T-cell (primary cell): ENCODE results near the gene MICAL3. TPM values are rescaled to one million over a fixed set of nuclear protein-coding genes. Genes with fewer than 3 reads are reported as not detected.
A peak's percentile ranks its signal among the peaks of the same experiment; 100 is the strongest.

Experiments
- ATAC-seq, 4 experiments: fragments of 200-7000 bp in 3 of 4; fragments of 150-1000 bp in 1 of 4; cut with Tn5 transposase; replicated peaks in 1 of 4; 1 replicate in 3 of 4; 2 replicates in 1 of 4; pipeline ENCODE4 v1.10.0; 2021; ENCODE audit warnings: moderate library complexity in 3 of 4, mild to moderate bottlenecking in 2 of 4, moderate number of reproducible peaks in 1 of 4
- CTCF ChIA-PET, 2 donors: fragments of 300-600 bp; sonication (Branson Sonifier 250); formaldehyde crosslinking; loops; one replicate each; lab custom pipeline; 2022; ENCODE audit warnings: antibody characterized with exemption in 2 of 2; lab: Charles Lee
- POLR2A ChIA-PET, 2 donors: fragments of 300-600 bp; sonication (Branson Sonifier 250); formaldehyde crosslinking; loops; one replicate each; lab custom pipeline; 2022; ENCODE audit warnings: antibody characterized with exemption in 2 of 2; lab: Charles Lee
- DNase-seq, 35 experiments: peaks; one replicate each; pipeline versions ENCODE4 v3.0.0 to v3.0.0-alpha.2; 2013 to 2023
- H3K27ac ChIP-seq: one replicate; pipeline ENCODE4 v1.5.1; 2013; ENCODE audit warnings: low read length
- H3K27me3 ChIP-seq, 2 experiments: replicated peaks in 1 of 2; 1 replicate in 1 of 2; 2 replicates in 1 of 2; pipeline versions ENCODE4 v1.6.1 to v1.7.0; 2013; ENCODE audit warnings: low read length in 1 of 2, mixed read lengths in 1 of 2; ENCODE audit not compliant: control insufficient read depth in 2 of 2, insufficient read depth in 2 of 2; ENCODE audit errors: extremely low read depth in 1 of 2
- H3K36me3 ChIP-seq, 2 donors: 1 replicate in 1 of 2; 2 replicates in 1 of 2; pipeline versions ENCODE4 v1.6.1 to v1.7.0; 2013; ENCODE audit warnings: low read length in 1 of 2; ENCODE audit not compliant: control insufficient read depth in 2 of 2, insufficient read depth in 1 of 2; ENCODE audit errors: extremely low read depth in 1 of 2
- H3K4me1 ChIP-seq, 2 experiments: 1 replicate in 1 of 2; 2 replicates in 1 of 2; pipeline versions ENCODE4 v1.6.1 to v1.7.0; 2013; ENCODE audit warnings: low read length in 2 of 2, mixed read lengths in 1 of 2; ENCODE audit not compliant: insufficient read depth in 2 of 2, control insufficient read depth in 1 of 2; ENCODE audit errors: extremely low read depth in 1 of 2
- H3K4me3 ChIP-seq, 2 donors: 1 replicate in 1 of 2; 2 replicates in 1 of 2; pipeline versions ENCODE4 v1.5.1 to v1.7.0; 2013; ENCODE audit warnings: mild to moderate bottlenecking in 2 of 2, low read length in 1 of 2, moderate library complexity in 1 of 2; ENCODE audit not compliant: control insufficient read depth in 1 of 2; ENCODE audit errors: extremely low read depth in 1 of 2
- H3K9me3 ChIP-seq: 2 replicates; pipeline ENCODE4 v1.7.0; 2013
- H3K27ac Mint-ChIP-seq, 2 donors: one replicate each; pipeline ENCODE4 v1.8.0; 2020 to 2021; ENCODE audit warnings: mild to moderate bottlenecking in 2 of 2, mixed read lengths in 2 of 2
- H3K27me3 Mint-ChIP-seq, 2 donors: one replicate each; pipeline ENCODE4 v1.8.0; 2021 to 2022; ENCODE audit warnings: mixed read lengths in 2 of 2
- H3K36me3 Mint-ChIP-seq: one replicate; pipeline ENCODE4 v1.8.0; 2021; ENCODE audit warnings: mixed read lengths
- H3K4me1 Mint-ChIP-seq, 3 donors: one replicate each; pipeline ENCODE4 v1.8.0; 2020 to 2022; ENCODE audit warnings: mixed read lengths in 3 of 3, mild to moderate bottlenecking in 1 of 3
- H3K4me3 Mint-ChIP-seq, 3 donors: one replicate each; pipeline ENCODE4 v1.8.0; 2020 to 2022; ENCODE audit warnings: mild to moderate bottlenecking in 3 of 3, mixed read lengths in 3 of 3, moderate library complexity in 3 of 3
- H3K9me3 Mint-ChIP-seq, 3 donors: one replicate each; pipeline ENCODE4 v1.8.0; 2020 to 2022; ENCODE audit warnings: mixed read lengths in 3 of 3
- WGBS: methylation state at CpG from one replicate; pipeline ENCODE4 v1.1.5; 2013; ENCODE audit warnings: missing lambda C conversion rate; ENCODE audit not compliant: insufficient coverage; 5-methylcytosine and 5-hydroxymethylcytosine counted together
- total RNA-seq, 35 experiments: library from RNA in 6 of 35; stranded (reverse) in 6 of 35; fragments of 120-200 nt in 1 of 35; gene quantifications; one replicate each; pipeline versions ENCODE4 v1.2.1 to v1.2.4 and lab custom pipeline; 2013 to 2026

Gene MICAL3
- total RNA-seq, 5 donors from 2014 or later (not counting 1 experiment from before 2014, with no cell fraction given) = 19.1 to 37.5 (median 22.3) TPM

DNA sequence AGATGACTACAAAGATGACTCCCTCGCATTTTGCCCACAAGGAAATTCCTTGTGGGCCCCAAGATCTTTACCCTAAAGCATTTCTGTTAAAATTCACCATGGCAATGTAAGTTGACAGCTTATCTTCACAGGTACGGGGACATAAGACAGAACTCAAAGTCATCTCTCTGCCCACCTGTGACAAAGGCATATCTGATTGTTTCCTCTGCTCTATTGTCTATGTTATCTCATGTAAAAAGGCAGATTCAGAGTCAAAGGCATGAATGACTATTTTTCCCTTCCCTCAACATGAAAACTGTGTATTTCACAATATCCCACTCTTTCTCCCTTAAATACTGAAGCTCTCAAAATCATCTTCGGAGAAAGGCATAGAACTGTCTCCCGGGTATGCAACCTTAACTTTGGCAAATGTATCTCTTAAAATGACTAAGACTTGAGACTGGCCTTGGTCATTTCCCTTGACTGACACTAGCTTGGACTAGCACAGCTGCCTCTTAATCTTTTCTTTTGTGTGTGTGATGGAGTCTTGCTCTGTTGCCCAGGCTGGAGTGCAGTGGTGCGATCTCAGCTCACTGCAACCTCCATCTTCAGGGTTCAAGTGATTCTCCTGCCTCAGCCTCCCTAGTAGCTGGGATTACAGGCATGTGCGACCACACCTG is 103.2 kb downstream of the MICAL3 start:
- Histone ChIP-seq H3K4me1 (peaks cover 0 to 8% of the 10 kb centered on the region in 2 experiments), H3K27me3 (no peaks in the 10 kb centered on the region), H3K9me3 (no peaks in the 10 kb centered on the region), H3K27ac (no peak overlapping the region), H3K36me3 (no peaks in the 10 kb centered on the region), H3K4me3 (no peak overlapping the region)
- 100% methylated on average over 1 of the region's 6 CpGs for WGBS
- ChIA-PET POLR2A (no interaction called here), CTCF (no interaction called here)
- H3K9me3 Mint-ChIP-seq = no peaks in the 10 kb centered on the region
- H3K27me3 Mint-ChIP-seq = no peaks in the 10 kb centered on the region
- no peak overlapping the region for H3K27ac Mint-ChIP-seq
- H3K4me3 Mint-ChIP-seq = no peak overlapping the region
- no peaks in the 10 kb centered on the region for H3K36me3 Mint-ChIP-seq
- DNase-seq (no peak), ATAC-seq (no peak)
- H3K4me1 Mint-ChIP-seq = peaks cover 9 to 35% (median 20%) of the 10 kb centered on the region in 3 donors

GRCh38 chr22:17920145-17920605 is 104.2 kb downstream of the MICAL3 start:
- Histone ChIP-seq H3K27me3 (no peaks in the 10 kb centered on the region), H3K27ac (no peak overlapping the region), H3K9me3 (no peaks in the 10 kb centered on the region), H3K4me1 (peaks cover 0 to 8% of the 10 kb centered on the region in 2 experiments), H3K4me3 (no peak overlapping the region), H3K36me3 (no peaks in the 10 kb centered on the region)
- ChIA-PET CTCF (interaction anchor here in 1 of 2 donors (0.6 kb wide), 1 partner anchor 9 kb away, joined by 3 read pairs; no protein-coding TSS in a partner anchor), POLR2A (no interaction called here)
- no peaks in the 10 kb centered on the region for H3K9me3 Mint-ChIP-seq
- no peak overlapping the region for H3K27ac Mint-ChIP-seq
- peaks cover 9 to 33% (median 20%) of the 10 kb centered on the region in 3 donors for H3K4me1 Mint-ChIP-seq
- 38% methylated on average over 12 of the region's 15 CpGs for WGBS
- no peaks in the 10 kb centered on the region for H3K36me3 Mint-ChIP-seq
- ATAC-seq = peak in 1 of 4 experiments; percentile 38
- no peak overlapping the region for H3K4me3 Mint-ChIP-seq
- H3K27me3 Mint-ChIP-seq = no peaks in the 10 kb centered on the region
- DNase-seq = peak in 1 of 35 experiments; percentile 19

DNA sequence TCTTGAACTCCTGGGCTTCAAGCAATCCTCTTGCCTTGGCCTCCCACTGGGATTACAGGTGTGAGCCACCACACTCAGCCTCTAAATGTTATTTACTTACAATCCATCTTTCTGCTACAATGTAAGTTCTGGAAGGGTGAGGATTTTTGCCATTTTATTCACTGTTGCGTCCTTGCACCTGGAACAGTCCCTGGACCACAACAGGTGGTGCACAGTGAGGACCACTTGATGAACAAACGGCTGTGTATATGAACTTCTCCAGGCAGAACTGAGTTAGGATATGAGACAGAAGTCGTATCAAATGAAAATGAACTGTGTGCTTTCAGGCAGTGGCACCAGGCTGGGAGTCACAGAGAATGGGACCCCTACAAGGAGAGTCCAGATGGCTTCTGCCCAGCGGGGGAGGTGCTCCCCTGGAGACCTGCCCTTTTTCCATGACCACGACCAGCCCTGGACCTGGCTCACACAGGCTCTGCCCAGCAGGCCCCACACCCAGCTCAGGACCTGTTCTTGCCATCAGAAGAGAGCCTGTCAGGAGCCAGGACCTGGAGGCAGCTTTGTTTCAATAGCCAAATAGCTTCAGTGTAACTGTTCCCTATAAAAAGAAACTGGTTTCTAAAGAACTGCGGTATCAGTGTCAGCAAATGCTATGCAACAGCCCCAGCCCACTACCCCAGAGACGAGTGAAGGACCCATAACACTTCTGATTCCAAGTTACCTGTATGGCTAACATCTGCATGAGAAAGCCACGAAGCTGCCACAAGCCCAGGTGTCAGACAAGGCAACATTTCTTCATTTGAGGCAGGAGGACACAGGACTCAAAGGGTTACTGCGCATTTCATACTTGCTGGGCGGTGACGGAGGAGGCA is 104.9 kb downstream of the MICAL3 start:
- H3K27ac Mint-ChIP-seq = no peak overlapping the region
- no peaks in the 10 kb centered on the region for H3K9me3 Mint-ChIP-seq
- ChIA-PET CTCF (interaction anchor here in 1 of 2 donors (0.6 to 0.9 kb wide), 3 partner anchors 9 to 137 kb away, joined by 3 read pairs; no protein-coding TSS in a partner anchor), POLR2A (interaction anchor here in 1 of 2 donors (0.7 kb wide), 1 partner anchor 30 kb away, joined by 9 read pairs; no protein-coding TSS in a partner anchor)
- H3K4me1 Mint-ChIP-seq = peaks cover 9 to 33% (median 20%) of the 10 kb centered on the region in 3 donors
- Histone ChIP-seq H3K9me3 (no peaks in the 10 kb centered on the region), H3K4me1 (peaks cover 0 to 8% of the 10 kb centered on the region in 2 experiments), H3K36me3 (no peaks in the 10 kb centered on the region), H3K27ac (no peak overlapping the region), H3K27me3 (no peaks in the 10 kb centered on the region), H3K4me3 (no peak overlapping the region)
- no peak for ATAC-seq
- DNase-seq = no peak
- H3K27me3 Mint-ChIP-seq = no peaks in the 10 kb centered on the region
- H3K36me3 Mint-ChIP-seq = no peaks in the 10 kb centered on the region
- H3K4me3 Mint-ChIP-seq = no peak overlapping the region
- WGBS = 84% methylated on average over 6 of the region's 11 CpGs

- Mint-ChIP-seq H3K4me3 (no peak overlapping the region), H3K4me1 (peaks cover 9 to 32% (median 20%) of the 10 kb centered on the region in 3 donors), H3K36me3 (no peaks in the 10 kb centered on the region), H3K9me3 (no peaks in the 10 kb centered on the region), H3K27ac (no peak overlapping the region), H3K27me3 (no peaks in the 10 kb centered on the region)
- 79% methylated on average over 3 of the region's 5 CpGs for whole genome bisulfite sequencing
- no peak for DNase-seq
- H3K27me3 ChIP-seq = no peaks in the 10 kb centered on the region
- ATAC-seq = no peak
- H3K4me1 ChIP-seq = peaks cover 0 to 8% of the 10 kb centered on the region in 2 experiments
- no peaks in the 10 kb centered on the region for H3K36me3 ChIP-seq
- POLR2A ChIA-PET = interaction anchor here in 1 of 2 donors (0.7 kb wide), 1 partner anchor 29 kb away, joined by 9 read pairs; no protein-coding TSS in a partner anchor
- H3K4me3 ChIP-seq = no peak overlapping the region
- H3K9me3 ChIP-seq = no peaks in the 10 kb centered on the region
- no peak overlapping the region for H3K27ac ChIP-seq
- CTCF ChIA-PET = interaction anchor here in 1 of 2 donors (0.7 to 0.9 kb wide), 2 partner anchors 70 to 138 kb away, joined by 3 read pairs; no protein-coding TSS in a partner anchor
These were observed 105.5 kb downstream of the MICAL3 start for GRCh38 chr22:17918840-17919239.

GRCh38 chr22:17917490-17917983 is 106.8 kb downstream of the MICAL3 start:
- Histone ChIP-seq H3K4me3 (no peak overlapping the region), H3K27ac (no peak overlapping the region), H3K4me1 (peaks cover 0 to 8% of the 10 kb centered on the region in 2 experiments), H3K36me3 (no peaks in the 10 kb centered on the region), H3K27me3 (no peaks in the 10 kb centered on the region), H3K9me3 (no peaks in the 10 kb centered on the region)
- Mint-ChIP-seq H3K27me3 (no peaks in the 10 kb centered on the region), H3K27ac (no peak overlapping the region), H3K4me1 (peaks cover 9 to 27% (median 20%) of the 10 kb centered on the region in 3 donors), H3K36me3 (no peaks in the 10 kb centered on the region), H3K9me3 (no peaks in the 10 kb centered on the region), H3K4me3 (no peak overlapping the region)
- WGBS = 93% methylated on average over 1 of the region's 6 CpGs
- ATAC-seq (peak in 1 of 4 experiments; percentile 37), DNase-seq (peak in 9 of 35 experiments; percentile 4 to 28 (median 8))
- CTCF ChIA-PET = no interaction called here
- POLR2A ChIA-PET = no interaction called here
